HepG2 (cell line): ENCODE measurements around the gene DCC. TPM values are rescaled to one million over a fixed set of nuclear protein-coding genes. Genes with fewer than 3 reads are reported as not detected.

ENCODE experiments used
- ATAC-seq: fragments of 200-7000 bp; cut with Tn5 transposase; 3 replicates; pipeline ENCODE4 v1.9.1; 2020; ENCODE audit warnings: mild to moderate bottlenecking, moderate library complexity
- BruUV-seq: library from RNA; stranded (reverse); fragments of 400-500 nt; replicated peaks from 2 replicates; lab custom pipeline; 2021; lab: Mats Ljungman, UMichigan
- CTCF ChIA-PET: fragments of 300-600 bp; formaldehyde crosslinking; extraction: SDS; loops from one replicate; lab custom pipeline; 2021; ENCODE audit warnings: low total read pairs, inconsistent platforms, low intra/inter-chr PET ratio; lab: Yijun Ruan, JAX
- POLR2A ChIA-PET: fragments of 350-600 bp; sonication (Branson Sonifier 250); formaldehyde crosslinking; loops from one replicate; lab custom pipeline; 2020; ENCODE audit warnings: antibody characterized with exemption, inconsistent platforms; lab: Yijun Ruan, JAX
- DNase-seq: peaks from one replicate; pipeline ENCODE4 v3.0.0-alpha.2; 2015; ENCODE audit warnings: low spot score
- FAIRE-seq: peaks from 3 replicates; lab custom pipeline; 2011; peaks lifted over from hg19 to GRCh38; lab: Jason Lieb, UNC
- H2AFZ ChIP-seq: one replicate; pipeline ENCODE4 v1.6.1; 2011; ENCODE audit warnings: low read length, inconsistent platforms
- H3K27ac ChIP-seq: fragments of 300-600 bp; 3 replicates; pipeline ENCODE4 v1.8.0; 2011; ENCODE audit warnings: mixed run types, mild to moderate bottlenecking, mixed read lengths, low read length, inconsistent platforms; ENCODE audit not compliant: insufficient read depth; ENCODE audit errors: extremely low read length
- H3K27me3 ChIP-seq, 2 experiments: fragments of 200-600 bp in 1 of 2; 2 replicates in 1 of 2; 3 replicates in 1 of 2; pipeline versions ENCODE4 v1.6.0 to v1.8.0; 2011; ENCODE audit warnings: low read length in 2 of 2, mild to moderate bottlenecking in 2 of 2, moderate library complexity in 2 of 2, inconsistent platforms in 1 of 2; ENCODE audit not compliant: insufficient read depth in 2 of 2, control insufficient read depth in 1 of 2
- H3K36me3 ChIP-seq, 2 experiments: fragments of 200-600 bp in 1 of 2; replicated peaks in 1 of 2; 2 replicates in 1 of 2; 3 replicates in 1 of 2; pipeline versions ENCODE4 v1.5.1 to v1.8.0; 2011; ENCODE audit warnings: low read length in 2 of 2, inconsistent platforms in 1 of 2; ENCODE audit not compliant: insufficient read depth in 2 of 2, control insufficient read depth in 1 of 2
- H3K4me1 ChIP-seq: 2 replicates; pipeline ENCODE4 v1.5.1; 2012; ENCODE audit warnings: low read length, inconsistent platforms; ENCODE audit not compliant: insufficient read depth
- H3K4me2 ChIP-seq: 2 replicates; pipeline ENCODE4 v1.6.0; 2011; ENCODE audit warnings: low read depth, low read length, inconsistent platforms
- H3K4me3 ChIP-seq, 3 experiments: fragments of 200-600 bp in 1 of 3; sonication (generic), shearing (Covaris generic) in 1 of 3; replicated peaks in 1 of 3; 2 replicates each; pipeline ENCODE4 v1.5.1; 2011 to 2016; ENCODE audit warnings: low read length in 3 of 3, inconsistent platforms in 2 of 3, low read depth in 2 of 3, mild to moderate bottlenecking in 2 of 3, control low read depth in 1 of 3, mixed read lengths in 1 of 3; ENCODE audit not compliant: insufficient read depth in 1 of 3
- H3K79me2 ChIP-seq: one replicate; pipeline ENCODE4 v1.6.1; 2011; ENCODE audit warnings: low read length, inconsistent platforms; ENCODE audit not compliant: insufficient read depth
- H3K9ac ChIP-seq: 2 replicates; pipeline ENCODE4 v1.6.0; 2011; ENCODE audit warnings: mild to moderate bottlenecking, low read depth, low read length, inconsistent platforms; ENCODE audit not compliant: insufficient read depth
- H3K9me3 ChIP-seq: 2 replicates; pipeline ENCODE4 v1.5.1; 2012; ENCODE audit warnings: mild to moderate bottlenecking, low read length
- H4K20me1 ChIP-seq: 2 replicates; pipeline ENCODE4 v1.6.0; 2011; ENCODE audit warnings: inconsistent platforms, mild to moderate bottlenecking, low read length, moderate library complexity; ENCODE audit not compliant: insufficient read depth
- CBX1 ChIP-seq: IDR thresholded peaks from one replicate; pipeline ENCODE4 v1.6.1; 2016; ENCODE audit warnings: antibody characterized with exemption, low read depth
- MBD4 ChIP-seq: IDR thresholded peaks from 2 replicates; pipeline ENCODE4 v1.6.1; 2012; ENCODE audit warnings: low read length, inconsistent platforms, borderline replicate concordance
- NFE2 ChIP-seq: sonication (generic); formaldehyde crosslinking; IDR thresholded peaks from 2 replicates; pipeline ENCODE4 v1.4.0; 2020; ENCODE audit warnings: missing genetic modification reagents
- ONECUT2 ChIP-seq: sonication (generic); formaldehyde crosslinking; IDR thresholded peaks from 2 replicates; pipeline ENCODE4 v1.4.0; 2020; ENCODE audit warnings: missing genetic modification reagents
- RFXAP ChIP-seq: sonication (generic); formaldehyde crosslinking; IDR thresholded peaks from 2 replicates; pipeline ENCODE4 v1.4.0; 2020; ENCODE audit warnings: missing genetic modification reagents, borderline replicate concordance
- XRCC5 ChIP-seq: fragments of 200-400 bp; formaldehyde crosslinking; optimal IDR thresholded peaks from 2 replicates; pipeline ENCODE3; 2017; ENCODE audit warnings: mild to moderate bottlenecking, low read length
- ZFP62 ChIP-seq: sonication (generic); formaldehyde crosslinking; IDR thresholded peaks from 2 replicates; pipeline ENCODE4 v1.4.0; 2020; ENCODE audit warnings: missing genetic modification reagents
- ZFP82 ChIP-seq: sonication (generic); formaldehyde crosslinking; IDR thresholded peaks from 2 replicates; pipeline ENCODE4 v1.5.1; 2020; ENCODE audit warnings: mild to moderate bottlenecking, missing genetic modification reagents, borderline replicate concordance
- ZKSCAN1 ChIP-seq: fragments of 150-350 bp; IDR thresholded peaks from 2 replicates; pipeline ENCODE4 v1.6.1; 2014; ENCODE audit warnings: low read length
- ZNF12 ChIP-seq: sonication (generic); formaldehyde crosslinking; IDR thresholded peaks from 2 replicates; pipeline ENCODE4 v1.5.0; 2020; ENCODE audit warnings: missing genetic modification reagents
- ZNF431 ChIP-seq: sonication (generic); formaldehyde crosslinking; IDR thresholded peaks from 2 replicates; pipeline ENCODE4 v1.9.0; 2022; ENCODE audit warnings: missing genetic modification reagents, low read depth, mild to moderate bottlenecking, borderline replicate concordance
- ZNF564 ChIP-seq: sonication (generic); formaldehyde crosslinking; IDR thresholded peaks from 2 replicates; pipeline ENCODE4 v1.8.1; 2023; ENCODE audit warnings: mild to moderate bottlenecking, missing genetic modification reagents
- ZNF567 ChIP-seq: sonication (generic); formaldehyde crosslinking; IDR thresholded peaks from 2 replicates; pipeline ENCODE4 v1.8.1; 2023; ENCODE audit warnings: mild to moderate bottlenecking, missing genetic modification reagents, borderline replicate concordance
- ZNF598 ChIP-seq: sonication (generic); formaldehyde crosslinking; IDR thresholded peaks from 2 replicates; pipeline ENCODE4 v1.5.1; 2020; ENCODE audit warnings: mild to moderate bottlenecking, missing genetic modification reagents, borderline replicate concordance
- ZNF749 ChIP-seq: sonication (generic); formaldehyde crosslinking; IDR thresholded peaks from 2 replicates; pipeline ENCODE4 v1.8.0; 2022; ENCODE audit warnings: mild to moderate bottlenecking, missing genetic modification reagents, moderate library complexity, borderline replicate concordance
- ZNF816 ChIP-seq: sonication (generic); formaldehyde crosslinking; IDR thresholded peaks from 2 replicates; pipeline ENCODE4 v1.8.0; 2022; ENCODE audit warnings: missing genetic modification reagents, mild to moderate bottlenecking, borderline replicate concordance
- WGBS: methylation state at CpG from one replicate; pipeline ENCODE4 v1.1.6; 2017; ENCODE audit warnings: low lambda C conversion rate; 5-methylcytosine and 5-hydroxymethylcytosine counted together
- in situ Hi-C: cut with HindIII; loops from 2 replicates; pipeline ENCODE4 v1.10.0; 2017; ENCODE audit warnings: low pct_unique_long_range_greater_than_20kb; ENCODE audit not compliant: extremely low pct_ligation_motif_present
- intact Hi-C: fragments of 100-400 bp; cut with micrococcal nuclease; formaldehyde crosslinking; loops from one replicate; pipeline ENCODE4 v1.10.0; 2022; ENCODE audit not compliant: unreplicated experiment
- polyA plus RNA-seq, 8 experiments: library from polyadenylated mRNA; depleted of rRNA in 3 of 8; stranded (reverse) in 7 of 8; unstranded in 1 of 8; fragments of >200 nt; fragmentation: Illumina TruSeq in 4 of 8; extraction: Trizol in 4 of 8; gene quantifications; 2 replicates each; pipeline versions ENCODE4 v1.2.1 to v1.2.3, GENCODE V29; 2011 to 2016; ENCODE audit warnings: low read depth in 4 of 8, missing spikeins in 1 of 8, mixed read lengths in 1 of 8; ENCODE audit not compliant: insufficient read depth in 1 of 8
- total RNA-seq, 5 experiments: library from RNA; depleted of rRNA; stranded (reverse); fragments of >200 nt; fragmentation: Illumina TruSeq; extraction: Trizol; gene quantifications; 2 replicates each; pipeline ENCODE4 v1.2.3, GENCODE V29; 2016; ENCODE audit warnings: low read depth in 1 of 5
- TF ChIP-seq, protein P1 (sequence below): sonication (generic); formaldehyde crosslinking; IDR thresholded peaks from 2 replicates; pipeline ENCODE4 v1.4.0; 2020; ENCODE audit warnings: low read depth, mild to moderate bottlenecking, missing genetic modification reagents
- TF ChIP-seq, protein P2 (sequence below): sonication (generic); formaldehyde crosslinking; IDR thresholded peaks from 2 replicates; pipeline ENCODE4 v1.8.1; 2023; ENCODE audit warnings: mild to moderate bottlenecking, missing genetic modification reagents
- TF ChIP-seq, protein P3 (sequence below): sonication (generic); formaldehyde crosslinking; IDR thresholded peaks from 2 replicates; pipeline ENCODE4 v1.4.0; 2020; ENCODE audit warnings: low read depth, mild to moderate bottlenecking, missing genetic modification reagents

DCC gene
- total and polyA plus RNA-seq, 2 of the 13 experiments (the other 11 are each of a cell fraction or from before 2014, with no cell fraction given): not detected

DNA sequence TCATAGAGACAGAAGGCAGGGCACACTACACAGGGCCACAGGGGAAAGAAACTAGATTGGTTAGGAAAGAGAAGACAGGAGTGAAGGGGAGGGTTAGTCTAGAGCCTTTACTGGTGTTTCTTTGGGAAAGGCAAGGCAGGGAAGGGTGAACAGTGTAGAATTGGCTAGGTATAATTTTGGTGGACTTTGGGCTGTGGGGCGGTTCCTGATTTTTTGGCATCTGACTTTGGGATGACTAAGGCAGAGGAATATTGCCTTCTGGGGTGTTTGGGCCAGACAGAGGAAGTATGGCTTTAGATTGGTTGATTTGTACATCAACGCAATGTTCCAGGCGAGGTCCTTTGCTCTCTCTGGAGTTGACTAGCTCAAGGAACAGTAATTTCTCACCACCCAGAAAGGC is 534.8 kb downstream of the DCC start:
- H3K79me2 ChIP-seq: no peaks in the 10 kb centered on the region
- no peak for ATAC-seq
- in situ Hi-C loops (loop anchor here (25.0 kb wide), 1 partner anchor 112 kb away; no protein-coding TSS in a partner anchor), intact Hi-C loops (no loop called here)
- H3K9ac ChIP-seq: no peak overlapping the region
- H3K4me2 ChIP-seq: no peak overlapping the region
- POLR2A ChIA-PET: no interaction called here
- no peaks in the 10 kb centered on the region for H3K4me1 ChIP-seq
- peaks cover 54% of the 10 kb centered on the region for H3K9me3 ChIP-seq
- 20% methylated on average over 3 of the region's 3 CpGs for WGBS
- CTCF ChIA-PET: no interaction called here
- DNase-seq: no peak
- no peaks in the 10 kb centered on the region for H4K20me1 ChIP-seq
- BruUV-seq: no TSS peak
- no peak overlapping the region for H3K4me3 ChIP-seq
- no peak for FAIRE-seq
- no peak overlapping the region for H3K27ac ChIP-seq
- no peaks in the 10 kb centered on the region for H3K27me3 ChIP-seq
- no peaks in the 10 kb centered on the region for H3K36me3 ChIP-seq
- no peak for TF ChIP-seq RFXAP (CRISPR knock-in tag)
- no peak for TF ChIP-seq ZKSCAN1
- TF ChIP-seq, protein P1, sequence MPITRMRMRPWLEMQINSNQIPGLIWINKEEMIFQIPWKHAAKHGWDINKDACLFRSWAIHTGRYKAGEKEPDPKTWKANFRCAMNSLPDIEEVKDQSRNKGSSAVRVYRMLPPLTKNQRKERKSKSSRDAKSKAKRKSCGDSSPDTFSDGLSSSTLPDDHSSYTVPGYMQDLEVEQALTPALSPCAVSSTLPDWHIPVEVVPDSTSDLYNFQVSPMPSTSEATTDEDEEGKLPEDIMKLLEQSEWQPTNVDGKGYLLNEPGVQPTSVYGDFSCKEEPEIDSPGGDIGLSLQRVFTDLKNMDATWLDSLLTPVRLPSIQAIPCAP: no peak
- no peak for TF ChIP-seq CBX1
- TF ChIP-seq XRCC5: no peak
- TF ChIP-seq, protein P2, sequence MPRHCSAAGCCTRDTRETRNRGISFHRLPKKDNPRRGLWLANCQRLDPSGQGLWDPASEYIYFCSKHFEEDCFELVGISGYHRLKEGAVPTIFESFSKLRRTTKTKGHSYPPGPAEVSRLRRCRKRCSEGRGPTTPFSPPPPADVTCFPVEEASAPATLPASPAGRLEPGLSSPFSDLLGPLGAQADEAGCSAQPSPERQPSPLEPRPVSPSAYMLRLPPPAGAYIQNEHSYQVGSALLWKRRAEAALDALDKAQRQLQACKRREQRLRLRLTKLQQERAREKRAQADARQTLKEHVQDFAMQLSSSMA (CRISPR knock-in tag): no peak
- no peak overlapping the region for H2AFZ ChIP-seq

DNA sequence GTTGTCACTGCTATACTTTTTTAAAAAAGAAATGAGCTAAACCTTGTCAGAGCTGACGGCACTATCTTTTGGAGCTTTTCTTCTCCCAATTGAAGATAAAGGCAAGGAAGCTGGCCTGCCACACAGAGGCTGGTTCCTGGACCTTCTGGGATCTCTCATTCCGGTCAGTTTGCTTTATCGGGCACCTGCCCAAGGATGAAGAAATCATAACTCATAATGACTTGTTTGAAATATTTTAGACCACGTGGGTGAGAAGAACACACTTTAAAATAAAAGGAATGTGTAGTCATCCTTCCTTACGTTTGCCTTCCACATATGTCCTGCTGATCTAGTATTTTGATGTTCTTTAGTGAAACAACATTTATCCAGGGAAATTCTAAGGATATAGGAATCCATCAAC is 535.7 kb downstream of the DCC start:
- Histone ChIP-seq H4K20me1 (no peaks in the 10 kb centered on the region), H3K36me3 (no peaks in the 10 kb centered on the region), H3K9me3 (peaks cover 53% of the 10 kb centered on the region), H3K79me2 (no peaks in the 10 kb centered on the region), H3K27ac (no peak overlapping the region), H3K4me3 (no peak overlapping the region), H3K4me2 (no peak overlapping the region), H3K27me3 (no peaks in the 10 kb centered on the region), H3K9ac (no peak overlapping the region), H3K4me1 (no peaks in the 10 kb centered on the region), H2AFZ (no peak overlapping the region)
- in situ Hi-C loops (no loop called here), intact Hi-C loops (no loop called here)
- ChIA-PET CTCF (no interaction called here), POLR2A (no interaction called here)
- DNase-seq (no peak), ATAC-seq (no peak), FAIRE-seq (no peak)
- no TSS peak for BruUV-seq
- WGBS: 0% methylated on average over 5 of the region's 5 CpGs
- TF ChIP-seq ZFP82 (CRISPR knock-in tag) (no peak), ZNF564 (CRISPR knock-in tag) (no peak), ONECUT2 (CRISPR knock-in tag) (no peak), NFE2 (CRISPR knock-in tag) (no peak), ZNF12 (no peak), ZNF598 (CRISPR knock-in tag) (no peak), MBD4 (no peak), ZNF431 (CRISPR knock-in tag) (no peak), ZNF749 (CRISPR knock-in tag) (no peak), ZNF816 (no peak), ZFP62 (CRISPR knock-in tag) (no peak), ZNF567 (CRISPR knock-in tag) (no peak)
- TF ChIP-seq, protein P3, sequence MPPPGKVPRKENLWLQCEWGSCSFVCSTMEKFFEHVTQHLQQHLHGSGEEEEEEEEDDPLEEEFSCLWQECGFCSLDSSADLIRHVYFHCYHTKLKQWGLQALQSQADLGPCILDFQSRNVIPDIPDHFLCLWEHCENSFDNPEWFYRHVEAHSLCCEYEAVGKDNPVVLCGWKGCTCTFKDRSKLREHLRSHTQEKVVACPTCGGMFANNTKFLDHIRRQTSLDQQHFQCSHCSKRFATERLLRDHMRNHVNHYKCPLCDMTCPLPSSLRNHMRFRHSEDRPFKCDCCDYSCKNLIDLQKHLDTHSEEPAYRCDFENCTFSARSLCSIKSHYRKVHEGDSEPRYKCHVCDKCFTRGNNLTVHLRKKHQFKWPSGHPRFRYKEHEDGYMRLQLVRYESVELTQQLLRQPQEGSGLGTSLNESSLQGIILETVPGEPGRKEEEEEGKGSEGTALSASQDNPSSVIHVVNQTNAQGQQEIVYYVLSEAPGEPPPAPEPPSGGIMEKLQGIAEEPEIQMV (CRISPR knock-in tag): no peak
